ENCODE measurements around the gene FLII.
A peak's percentile ranks its signal among the peaks of the same experiment; 100 is the strongest.

FLII gene

DNA sequence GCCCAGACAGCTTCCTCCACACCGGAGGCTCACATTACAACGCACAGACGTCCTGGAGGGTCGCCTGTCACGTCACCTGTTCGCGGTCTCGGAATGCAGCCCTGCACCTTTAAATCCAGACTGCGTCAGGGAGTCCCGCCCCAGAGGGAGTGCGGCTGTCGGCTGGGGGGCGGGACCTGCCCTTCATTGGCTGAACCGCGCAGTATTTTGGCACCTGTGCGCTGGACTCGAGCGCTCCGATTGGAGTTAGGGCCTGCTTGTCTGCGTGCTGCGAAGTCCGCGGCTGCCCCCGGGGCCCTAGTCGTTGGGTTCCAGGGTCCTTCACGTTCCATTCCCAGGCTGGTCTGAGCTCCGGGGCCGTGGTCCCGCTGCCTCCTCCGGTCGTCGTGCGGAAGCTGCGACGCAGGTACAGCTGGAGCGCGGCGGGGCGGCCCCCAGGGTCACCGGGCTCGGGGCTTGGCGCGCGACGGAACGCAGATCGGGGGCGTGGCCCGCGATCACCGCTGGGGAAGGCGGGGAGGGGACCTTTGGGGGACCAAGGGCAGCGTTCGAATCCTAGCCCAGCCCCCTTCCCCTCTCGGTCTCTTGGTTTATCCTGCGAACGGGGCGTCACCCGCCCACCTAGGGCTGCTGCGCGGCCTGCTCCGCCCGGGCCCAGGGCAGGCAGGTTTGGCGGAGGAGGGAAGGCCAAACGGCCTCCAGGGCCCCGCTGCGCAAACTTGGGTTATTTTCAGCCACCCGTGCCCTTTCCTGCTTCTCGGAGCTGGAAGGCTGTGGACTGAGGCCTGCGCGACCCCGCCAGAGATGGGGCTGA, 2.0 kb upstream of the FLII start, which contains the start of gene MIEF2:
TSS of gene MIEF2 (plus strand) at position 331 of the 814 bp plus-strand sequence. CDS start 2,059 bp downstream, outside the sequence.
- DNase-seq (ENCODE audit: low read depth): peak; percentile 64

DNA sequence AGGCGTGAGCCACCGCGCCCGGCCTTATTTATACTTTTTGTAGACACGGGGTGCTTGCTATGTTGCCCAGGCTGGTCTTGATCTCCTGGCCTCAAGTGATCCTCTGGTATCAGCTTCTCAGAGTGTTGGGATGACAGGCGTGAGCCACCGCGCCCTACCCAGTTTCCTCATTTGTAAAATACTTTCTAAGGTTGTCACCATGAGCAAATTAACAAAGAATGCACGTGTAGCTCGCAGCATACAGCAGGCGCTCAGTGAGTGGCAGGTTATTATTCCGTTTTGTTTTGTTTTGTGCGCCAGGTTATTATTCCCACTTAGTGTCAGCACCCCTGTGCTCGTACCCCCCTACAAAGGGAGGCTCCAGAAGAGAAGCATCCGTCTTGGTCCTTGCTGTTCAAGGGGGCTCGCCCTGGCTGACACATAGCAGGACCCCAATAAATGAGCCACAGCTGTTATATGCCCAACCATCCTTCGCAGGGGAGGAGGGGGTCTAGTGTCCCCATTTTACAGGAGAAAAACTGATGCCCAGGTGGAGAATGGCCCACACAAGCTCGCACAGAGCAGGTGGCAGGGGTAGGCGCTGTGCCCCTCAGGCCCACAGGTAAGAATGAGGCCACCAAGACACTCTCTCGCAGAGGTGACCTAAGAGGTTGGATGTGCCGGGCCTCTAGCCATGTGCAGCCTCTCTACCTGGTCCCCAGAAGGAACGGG, 1.2 kb upstream of the FLII start:
- DNase-seq (ENCODE audit: low read depth): no peak

DNA sequence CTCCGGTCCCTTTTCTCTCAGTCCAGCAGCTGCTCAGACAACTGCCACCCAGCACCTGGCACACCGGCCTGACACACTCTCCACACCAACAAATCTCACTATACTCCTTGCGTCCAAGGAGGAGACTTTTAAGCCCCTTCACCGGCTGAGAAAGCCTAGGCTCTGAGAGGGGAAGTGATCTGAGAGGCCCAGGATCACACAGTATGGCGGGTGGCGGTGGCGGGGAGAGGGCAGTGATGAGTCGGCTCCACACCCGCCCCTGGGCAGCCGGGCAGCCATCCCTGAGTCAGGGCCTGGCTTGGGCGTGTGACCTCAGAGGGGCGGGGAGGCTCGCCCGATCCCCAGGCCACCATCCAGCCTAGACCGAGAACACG, 569 bp downstream of the FLII start:
- no peak for DNase-seq (ENCODE audit: low read depth)

DNA sequence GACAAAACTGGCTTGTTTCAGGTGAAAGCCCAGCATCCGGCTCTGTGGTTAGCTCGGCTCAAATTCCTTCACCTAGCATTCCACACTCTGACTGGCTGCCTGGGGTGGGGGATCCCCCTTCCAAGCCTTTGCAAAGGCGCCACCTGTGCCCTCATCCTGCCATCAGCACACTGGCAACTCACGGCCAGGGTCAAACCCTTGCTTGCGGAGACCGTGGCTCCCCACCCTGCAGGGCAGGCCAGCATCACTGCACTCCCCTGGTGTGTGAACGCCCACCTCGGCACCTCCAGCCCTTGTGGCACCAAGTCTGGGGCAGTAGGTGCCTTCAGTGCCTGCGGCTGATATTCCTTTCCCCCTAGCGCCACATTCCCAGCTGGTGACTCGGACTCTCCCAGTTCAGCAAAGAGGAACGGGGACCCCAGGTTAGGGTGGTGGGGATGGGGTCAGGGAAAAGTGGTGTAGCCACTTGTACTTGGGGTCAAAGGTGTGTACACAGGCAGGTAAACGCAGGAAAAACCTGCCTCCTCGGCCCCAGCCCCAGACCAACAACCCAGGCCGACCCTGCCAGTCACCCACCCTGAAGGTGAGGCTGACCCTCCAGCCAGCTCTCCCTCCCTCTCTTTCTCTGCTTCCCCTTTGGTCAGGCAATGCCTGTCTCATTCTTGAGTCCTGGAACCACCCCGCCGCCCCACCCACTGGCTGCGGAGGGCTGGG, 1.1 kb downstream of the FLII start:
- DNase-seq (ENCODE audit: low read depth): no peak

DNA sequence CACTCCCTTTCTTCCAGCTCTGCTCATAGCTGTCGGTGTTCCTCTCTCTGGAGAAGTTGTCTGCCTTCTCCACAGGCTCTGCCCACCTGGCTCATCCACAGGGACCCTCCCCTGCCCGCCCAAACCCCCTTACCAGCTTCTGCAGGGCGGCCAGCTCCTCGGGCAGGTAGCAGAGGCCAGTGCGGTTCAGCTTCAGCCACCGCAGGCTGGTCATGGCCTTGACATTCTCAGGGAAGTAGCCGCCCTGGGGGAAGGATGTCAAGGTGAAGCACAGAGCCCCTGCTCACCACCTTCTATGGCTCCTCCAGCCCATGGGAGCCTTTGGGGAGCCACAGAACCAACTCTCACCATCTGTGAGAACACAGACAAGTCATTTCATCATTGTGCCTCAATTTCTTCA, 1.8 kb downstream of the FLII start:
- no peak for DNase-seq (ENCODE audit: low read depth)

DNA sequence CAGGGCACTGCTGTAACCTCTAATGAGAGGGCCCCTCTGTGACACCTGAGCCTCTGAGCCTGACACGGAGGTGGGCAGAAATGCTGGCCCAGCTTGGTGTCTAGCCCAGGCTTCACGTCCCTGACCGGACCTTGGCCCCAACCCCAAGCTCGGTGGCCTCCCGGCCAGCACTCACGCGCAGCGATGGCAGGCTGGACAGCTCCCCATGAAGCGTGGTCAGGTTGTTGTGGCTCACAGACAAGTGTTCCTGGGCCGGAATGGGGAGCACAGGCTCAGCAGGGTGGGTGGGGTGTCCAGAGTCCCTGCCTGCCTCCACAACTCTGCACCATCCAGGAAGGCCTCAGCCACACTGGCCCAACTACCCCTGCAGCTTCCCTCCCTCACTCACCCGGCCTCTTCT, 2.2 kb downstream of the FLII start:
- no peak for DNase-seq (ENCODE audit: low read depth)

DNA sequence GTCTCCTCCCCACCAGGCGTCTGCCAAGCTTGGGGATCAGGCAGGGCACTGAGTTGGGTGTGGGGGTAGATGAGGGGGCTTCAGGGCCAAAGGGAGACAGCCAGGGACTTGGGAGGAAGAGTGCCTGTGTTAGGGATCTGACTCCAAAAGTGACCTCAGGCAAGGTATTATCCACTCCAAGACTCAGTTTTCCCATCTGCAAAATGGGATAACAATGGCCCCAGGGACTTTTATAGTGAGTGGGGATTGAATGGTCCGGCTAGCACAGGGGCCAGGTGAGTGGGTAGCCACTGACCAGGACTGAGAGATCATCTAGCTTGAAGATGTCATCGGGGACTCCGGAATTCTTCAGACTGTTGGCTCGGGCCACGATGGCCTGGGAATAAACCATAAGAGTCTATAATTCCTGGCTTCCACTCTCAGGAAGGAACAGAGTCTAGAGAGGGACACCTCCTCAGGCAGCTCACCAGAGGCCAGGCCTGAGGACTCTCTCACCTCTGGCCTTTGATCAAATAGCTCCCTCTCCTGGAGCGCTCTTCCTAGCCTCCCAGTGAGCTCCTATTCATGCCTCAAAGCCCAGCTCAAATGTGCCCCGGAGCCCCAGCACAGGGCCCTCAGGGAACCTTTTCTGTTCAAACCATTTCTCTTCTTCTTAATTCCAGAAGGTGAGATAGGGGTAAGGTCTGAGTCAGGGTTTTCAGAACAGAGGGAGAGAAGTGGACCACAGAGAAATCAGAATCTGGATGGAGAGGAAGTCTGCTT, 3.5 kb downstream of the FLII start:
- no peak for DNase-seq (ENCODE audit: low read depth)

DNA sequence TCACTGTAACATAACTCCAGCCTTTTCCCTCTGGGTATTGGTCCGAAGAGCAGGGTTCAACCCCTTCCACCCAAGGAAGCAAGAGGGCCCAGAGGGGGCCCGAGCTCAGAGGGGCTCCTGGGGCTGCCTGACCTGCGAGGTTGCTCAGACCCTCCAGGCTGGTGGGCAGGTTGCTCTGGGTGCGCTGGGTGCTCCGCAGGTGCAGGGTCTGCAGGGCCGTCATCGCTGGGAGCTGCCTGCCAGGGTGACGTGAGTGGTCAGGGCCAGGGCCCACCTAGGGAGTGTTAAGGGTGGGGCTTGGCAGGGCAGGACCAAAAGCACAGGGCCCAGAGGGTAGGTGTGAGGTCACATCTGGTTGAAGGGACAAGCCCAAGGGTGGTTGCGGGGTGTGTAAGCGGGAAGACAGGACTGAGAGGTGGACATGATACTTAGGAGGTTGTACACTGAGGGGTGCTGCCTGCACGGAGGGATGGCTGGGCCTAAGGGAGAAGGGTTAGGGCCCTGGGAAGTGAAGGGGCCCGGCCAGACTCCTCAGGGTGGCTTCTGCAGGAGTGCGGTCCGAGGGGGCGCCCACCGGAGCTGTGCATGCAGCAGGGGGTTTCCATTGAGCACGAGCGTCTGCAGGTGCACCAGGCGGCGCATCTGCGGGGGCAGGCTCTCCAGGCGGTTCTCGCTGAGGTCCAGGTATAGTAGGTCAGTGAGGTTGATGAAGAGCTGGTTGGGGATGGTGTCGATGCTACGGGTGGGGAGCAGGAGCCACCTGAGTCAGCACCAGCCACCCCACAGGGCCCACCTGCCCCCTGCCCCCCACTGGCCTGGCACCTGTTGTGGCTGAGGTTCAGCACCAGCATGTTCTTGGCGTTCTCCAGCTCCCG, 4.4 kb downstream of the FLII start:
- no peak for DNase-seq (ENCODE audit: low read depth)

DNA sequence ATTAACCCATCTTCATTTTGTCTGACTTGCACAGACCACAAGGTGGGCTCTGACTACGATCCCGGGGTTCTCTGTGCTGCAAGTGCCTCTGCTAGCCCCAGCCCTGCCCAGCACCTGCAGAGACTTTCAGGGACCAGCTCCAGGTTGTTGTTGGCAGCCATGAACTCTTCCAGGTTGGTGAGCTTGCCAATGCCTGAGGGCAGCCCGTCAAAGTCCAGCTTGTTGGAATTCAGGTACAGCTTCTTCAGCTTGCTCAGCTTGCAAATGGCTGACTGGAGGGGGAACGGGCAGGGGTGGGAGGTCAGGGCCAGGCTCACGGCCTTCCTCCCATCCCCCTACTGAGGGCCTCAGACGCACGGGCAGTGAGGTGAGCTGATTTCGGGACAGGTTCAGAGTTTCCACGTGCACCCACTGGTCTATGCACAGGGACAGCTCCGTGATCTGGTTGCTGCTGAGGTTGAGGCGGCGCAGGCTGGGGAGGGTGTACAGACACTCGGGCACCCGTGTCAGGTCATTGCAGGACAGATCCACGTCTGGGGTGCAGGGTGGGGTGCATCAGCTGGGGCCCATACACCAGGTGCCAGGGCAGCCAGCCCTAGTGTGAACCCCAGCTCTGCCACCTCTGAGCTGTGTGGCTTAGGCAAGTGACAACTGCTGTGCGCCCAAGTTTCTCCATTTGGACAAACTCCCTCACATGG, 5.2 kb downstream of the FLII start:
- DNase-seq (ENCODE audit: low read depth): no peak

DNA sequence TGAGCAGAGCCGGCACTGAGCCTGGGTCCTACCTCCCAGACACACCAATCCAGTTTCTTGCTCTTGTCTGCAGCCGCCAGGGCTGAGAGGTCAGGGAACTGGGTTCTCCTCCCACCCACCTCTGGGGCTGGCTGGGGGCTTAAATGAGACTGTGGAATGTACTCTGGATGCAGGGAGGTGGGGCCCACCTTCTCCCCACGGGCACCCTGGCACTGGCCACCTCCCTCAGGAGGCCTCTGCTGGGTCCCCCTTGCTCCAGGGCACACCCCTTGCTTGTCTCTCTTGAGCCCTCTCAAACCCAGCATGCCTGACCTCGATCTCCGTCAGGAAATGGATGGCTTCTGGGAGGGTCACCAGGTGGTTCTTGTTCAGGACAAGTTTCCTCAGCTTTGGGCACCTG, 6.4 kb downstream of the FLII start:
- DNase-seq (ENCODE audit: low read depth): no peak

DNA sequence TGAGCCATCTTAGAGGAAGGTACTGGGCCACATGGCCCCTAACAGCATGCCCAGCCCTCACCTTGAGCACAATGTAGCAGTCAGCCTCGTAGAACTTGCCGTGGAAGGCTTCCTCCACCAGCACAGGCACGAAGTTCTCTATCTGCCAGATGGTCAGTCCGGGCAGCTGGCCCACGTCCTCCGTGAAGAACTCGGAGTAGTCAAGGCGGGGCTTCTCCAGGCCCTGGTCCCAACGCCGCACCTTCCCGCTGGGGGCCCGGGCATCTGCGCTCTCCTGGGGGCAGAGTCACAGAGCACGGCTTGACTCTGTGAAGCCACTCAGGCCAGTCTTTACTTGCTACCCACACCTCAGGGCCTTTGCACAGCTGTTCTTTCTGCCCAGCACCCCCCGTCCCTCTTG, 7.3 kb downstream of the FLII start:
- no peak for DNase-seq (ENCODE audit: low read depth)

DNA sequence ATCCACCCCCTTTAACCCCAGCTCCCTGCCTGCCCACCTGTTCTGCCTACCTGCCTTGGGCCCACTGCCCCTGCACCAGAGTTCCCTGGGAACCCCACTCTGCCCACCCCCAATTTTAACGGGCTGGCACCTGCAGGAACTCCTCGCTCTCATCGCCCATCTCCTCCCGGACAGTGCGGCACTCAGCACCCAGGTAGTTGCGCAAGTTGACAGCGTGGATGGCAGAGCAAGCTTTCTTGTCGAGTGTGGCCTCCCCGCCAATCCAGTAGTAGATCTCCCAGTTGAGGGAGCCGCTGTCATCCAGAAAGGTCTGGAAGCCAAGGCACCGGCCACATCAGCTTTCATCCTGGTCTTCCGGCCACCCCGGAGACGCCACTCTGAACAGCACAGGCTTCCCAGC, 7.8 kb downstream of the FLII start:
- no peak for DNase-seq (ENCODE audit: low read depth)

DNA sequence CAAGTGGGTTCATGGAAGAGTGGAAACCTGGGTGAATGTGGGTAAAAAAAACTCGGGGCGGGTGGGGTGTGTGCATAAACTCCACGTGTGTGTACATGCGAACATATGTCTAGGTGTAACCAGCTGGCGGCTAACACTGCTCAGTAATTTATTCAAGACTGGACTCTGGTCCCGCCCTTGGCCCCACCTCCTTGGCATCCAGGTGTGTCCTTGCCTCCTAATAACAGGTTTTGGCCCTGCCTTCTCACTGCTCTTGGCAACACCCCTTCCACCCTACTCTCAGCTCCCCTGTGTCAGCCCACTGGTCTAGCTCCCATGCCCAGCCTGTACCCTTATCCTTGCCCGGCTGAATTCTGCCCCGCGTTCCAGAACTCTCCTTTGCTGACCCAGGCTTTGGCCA, 8.3 kb downstream of the FLII start:
- no peak for DNase-seq (ENCODE audit: low read depth)

DNA sequence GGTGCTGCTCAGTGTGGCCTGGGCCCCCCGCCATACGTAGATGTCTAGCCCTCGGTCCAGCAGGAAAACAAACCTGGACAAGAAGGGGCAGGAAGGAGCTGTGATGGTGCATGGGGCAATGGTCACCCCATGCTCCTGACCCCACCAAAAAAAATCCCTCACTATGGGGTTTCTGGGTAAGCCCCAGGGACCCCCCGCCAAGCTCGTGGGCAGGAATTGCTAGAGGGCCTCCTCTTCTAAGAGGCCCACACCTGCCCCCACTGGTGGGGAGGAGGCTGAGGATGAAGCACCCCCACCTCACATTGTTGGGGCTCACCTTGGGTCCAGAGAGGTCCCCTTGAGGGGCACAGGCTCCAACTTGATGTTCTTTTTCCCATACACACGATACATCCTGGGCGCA, 9.7 kb downstream of the FLII start:
- no peak for DNase-seq (ENCODE audit: low read depth)

DNA sequence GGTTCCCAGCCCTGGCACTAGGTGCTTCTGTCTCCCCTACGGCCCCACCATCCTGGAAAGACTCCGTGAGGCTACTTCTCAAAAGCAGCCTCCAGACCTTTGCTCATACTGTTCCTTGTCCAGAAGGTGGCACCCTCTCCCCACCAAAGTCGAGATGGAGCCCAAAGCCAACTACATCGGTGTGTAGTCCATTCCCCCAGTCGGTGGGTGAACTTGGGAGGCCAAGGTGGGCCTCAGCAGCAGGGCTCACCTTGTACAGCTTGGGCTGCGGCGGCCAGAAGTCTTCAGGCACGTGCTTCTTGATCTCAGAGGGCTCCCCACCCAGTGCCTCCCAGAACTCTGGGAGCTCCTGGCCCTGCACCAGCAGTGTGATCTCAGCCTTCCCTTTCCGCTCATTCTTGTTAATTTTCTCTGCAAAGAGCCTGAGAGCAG, 10.2 kb downstream of the FLII start:
- DNase-seq (ENCODE audit: low read depth): no peak

DNA sequence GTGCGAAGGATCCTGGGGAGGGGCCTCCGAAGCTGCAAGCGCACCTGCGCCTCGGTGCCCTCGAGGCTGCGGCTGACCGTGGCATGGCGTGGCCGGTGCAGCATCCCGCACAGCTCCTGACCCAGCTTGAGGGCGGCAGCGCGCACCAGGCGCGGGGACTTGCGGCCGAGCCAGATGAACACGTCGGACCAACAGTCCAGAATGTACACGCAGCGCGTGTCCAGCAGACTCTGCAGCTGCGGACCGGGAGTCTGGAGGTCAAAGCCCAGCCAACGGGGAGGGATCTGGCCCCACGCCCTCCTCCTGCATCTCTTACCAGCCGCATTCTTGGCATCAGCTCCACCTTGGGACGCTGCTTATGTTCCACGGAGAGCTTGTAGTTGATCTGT, 10.9 kb downstream of the FLII start:
- no peak for DNase-seq (ENCODE audit: low read depth)

DNA sequence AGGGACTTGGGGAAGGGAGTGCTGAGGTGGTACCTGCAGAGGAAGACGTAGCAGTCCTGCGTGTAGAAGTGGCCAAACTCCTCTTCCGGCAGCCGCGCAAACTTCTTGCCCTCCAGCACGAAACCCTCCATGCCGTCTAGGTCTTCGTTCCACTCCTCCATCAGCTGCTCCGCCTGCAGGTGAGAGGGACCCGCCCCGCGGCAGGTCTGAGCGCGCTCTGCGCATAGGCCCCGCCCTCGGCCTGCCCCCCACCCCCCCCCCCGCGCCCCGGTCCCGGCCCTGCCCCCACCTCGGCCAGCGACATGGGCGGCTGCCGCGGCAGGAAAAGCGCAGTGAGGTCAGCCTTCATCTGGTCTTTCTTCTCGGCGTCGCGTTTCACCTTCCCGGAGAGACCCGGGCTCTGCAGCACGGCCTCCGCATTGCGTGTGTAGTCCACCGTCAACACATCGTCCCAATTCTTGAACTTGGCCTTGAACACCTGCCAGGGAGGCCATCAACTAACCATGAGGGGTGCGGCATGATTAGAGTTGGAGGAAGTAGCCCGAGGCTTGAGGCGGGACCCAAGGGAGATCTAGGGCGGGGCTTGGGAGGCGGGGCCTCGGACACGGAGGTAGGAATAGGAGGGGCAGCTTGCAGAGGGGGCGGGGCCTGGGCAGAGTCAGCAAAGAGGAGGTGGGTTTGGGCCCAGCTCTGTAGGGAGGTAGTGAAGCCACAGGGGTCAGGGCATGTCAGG, 11.5 kb downstream of the FLII start:
- no peak for DNase-seq (ENCODE audit: low read depth)

DNA sequence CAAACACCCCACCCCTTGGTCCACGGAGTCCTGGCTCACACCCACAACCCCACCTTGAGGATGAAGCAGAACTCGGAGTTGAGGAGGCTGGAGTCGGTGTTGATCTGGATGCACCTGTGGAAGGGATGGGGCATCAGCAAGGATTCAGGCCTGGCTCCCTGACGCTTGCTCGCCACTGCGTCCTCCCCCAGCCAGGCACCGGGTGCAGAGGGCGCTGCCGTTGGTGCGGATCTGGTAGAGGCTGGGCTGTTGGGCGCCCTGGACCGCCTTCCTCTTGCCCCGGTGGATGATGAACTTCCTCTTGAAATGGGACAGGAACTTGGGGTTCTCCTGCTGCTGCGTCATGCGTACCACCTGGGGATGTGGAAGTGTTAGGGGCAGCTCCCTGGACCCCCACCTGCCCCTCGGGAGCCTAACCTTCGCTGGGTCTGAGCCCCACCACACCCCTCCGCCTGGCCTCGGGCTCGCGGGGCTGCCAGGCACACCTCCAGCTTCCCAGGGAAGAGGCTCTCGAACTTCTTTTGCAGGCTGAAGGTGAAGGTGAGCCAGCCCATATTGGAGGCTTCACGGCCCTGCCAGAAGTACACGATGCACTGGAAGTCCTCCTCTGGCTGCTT, 12.3 kb downstream of the FLII start:
- no peak for DNase-seq (ENCODE audit: low read depth)

DNA sequence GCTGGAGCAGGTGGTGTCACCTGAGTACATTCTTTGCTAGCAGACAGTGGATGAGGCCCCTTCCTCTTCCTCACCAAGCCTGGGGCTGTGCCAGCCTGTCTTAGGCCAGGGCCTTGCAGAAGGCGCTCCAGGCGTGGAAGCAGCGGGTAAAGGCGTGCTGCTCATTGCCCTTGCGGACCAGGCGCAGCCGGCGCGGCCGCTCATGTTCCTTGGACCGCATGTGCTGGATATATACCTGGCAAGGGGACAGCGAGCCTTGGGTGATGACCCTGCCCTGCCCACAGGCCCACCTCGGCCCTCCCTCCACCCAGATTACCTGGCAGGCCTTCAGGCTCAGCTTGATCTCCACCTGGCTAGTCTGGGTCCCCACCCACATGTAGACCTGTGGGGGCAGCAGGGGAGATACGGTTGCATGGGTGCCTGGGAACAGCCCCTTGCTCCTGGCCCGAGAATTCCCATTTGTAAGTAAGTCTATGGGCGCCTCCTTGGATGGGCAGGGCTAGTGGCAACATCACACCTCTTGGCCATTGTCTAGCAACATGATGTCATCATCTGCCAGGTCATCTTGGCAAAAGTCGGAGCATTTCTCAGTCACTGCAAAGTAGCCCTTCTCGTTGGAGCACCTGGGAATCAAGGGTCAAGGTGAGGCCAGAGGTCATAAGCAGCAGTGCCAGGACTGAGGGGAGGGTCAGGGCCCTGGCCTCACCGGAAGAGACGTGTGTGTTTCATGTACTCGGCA, 13.3 kb downstream of the FLII start:
- DNase-seq (ENCODE audit: low read depth): no peak

All from non-pigmented ciliary epithelial cell (primary cell).